ENCODE data around the gene NR1H3.

The NR1H3 gene

GRCh38 chr11:47244448-47245350 lies 13.1 kb upstream of the NR1H3 start:
- DNase-seq = no peak

- no peak for DNase-seq
These were observed 12.0 kb upstream of the NR1H3 start for GRCh38 chr11:47245611-47246357.

- DNase-seq = no peak
These were observed 10.3 kb upstream of the NR1H3 start for GRCh38 chr11:47247502-47247901.

- no peak for DNase-seq
These were observed 9.5 kb upstream of the NR1H3 start for GRCh38 chr11:47248304-47248663.

- DNase-seq = peak; percentile 82
These were observed 9.0 kb upstream of the NR1H3 start, which contains the start of gene ACP2 for GRCh38 chr11:47248664-47249377. TSS of gene ACP2 (minus strand) at chr11:47248814. CDS start at chr11:47248789, 25 bp downstream.

- DNase-seq = no peak
These were observed 8.4 kb upstream of the NR1H3 start for GRCh38 chr11:47249378-47249715.

GRCh38 chr11:47251751-47252150 lies 6.0 kb upstream of the NR1H3 start:
- DNase-seq = no peak

- no peak for DNase-seq
These were observed 4.1 kb upstream of the NR1H3 start for GRCh38 chr11:47253660-47254059.

GRCh38 chr11:47254386-47254785 lies 3.4 kb upstream of the NR1H3 start:
- no peak for DNase-seq

GRCh38 chr11:47256374-47256773 lies 1.4 kb upstream of the NR1H3 start:
- no peak for DNase-seq

GRCh38 chr11:47257177-47257516 lies 649 bp upstream of the NR1H3 start:
- no peak for DNase-seq

- no peak for DNase-seq
These were observed 614 bp downstream of the NR1H3 start for GRCh38 chr11:47258317-47258902.

- no peak for DNase-seq
These were observed 1.6 kb downstream of the NR1H3 start for GRCh38 chr11:47259232-47259977.

- no peak for DNase-seq
These were observed 2.6 kb downstream of the NR1H3 start for GRCh38 chr11:47260366-47260765.

- no peak for DNase-seq
These were observed 3.5 kb downstream of the NR1H3 start for GRCh38 chr11:47261291-47261800.

- DNase-seq = no peak
These were observed 6.3 kb downstream of the NR1H3 start for GRCh38 chr11:47264119-47264518.

- no peak for DNase-seq
These were observed 6.7 kb downstream of the NR1H3 start for GRCh38 chr11:47264521-47264920.

- DNase-seq = no peak
These were observed 10.1 kb downstream of the NR1H3 start for GRCh38 chr11:47267876-47268275.

- peak; percentile 54 for DNase-seq
These were observed 10.7 kb downstream of the NR1H3 start for GRCh38 chr11:47268448-47269001.

- peak; percentile 81 for DNase-seq
These were observed 11.4 kb downstream of the NR1H3 start for GRCh38 chr11:47269002-47269828.

- peak; percentile 90 for DNase-seq
These were observed 12.1 kb downstream of the NR1H3 start, which contains the start of gene MADD for GRCh38 chr11:47269829-47270305. TSS of gene MADD (plus strand) at chr11:47270133.
